ENCODE measurements around the gene HMOX2.

The HMOX2 gene

GRCh38 chr16:4455081-4455480 lies 21.1 kb upstream of the HMOX2 start:
- H3K36me3 ChIP-seq (ENCODE audit: control insufficient read depth in 1 of 2, insufficient read depth in 2 of 2, low read depth in 1 of 2, low read length in 2 of 2) = peaks cover 72 to 77% of the 10 kb centered on the region in 2 experiments
- no peak overlapping the region for H2BK15ac ChIP-seq (ENCODE audit: low read depth, poor library complexity, severe bottlenecking)
- peaks cover 39% of the 10 kb centered on the region for H3K79me1 ChIP-seq (replicated peaks; ENCODE audit: low read length, poor library complexity, severe bottlenecking)
- no peaks in the 10 kb centered on the region for H3K27me3 ChIP-seq (ENCODE audit: control insufficient read depth in 1 of 2, insufficient read depth in 1 of 2, low read length in 2 of 2)
- H4K91ac ChIP-seq (ENCODE audit: low read length) = no peak overlapping the region
- DNase-seq = no peak
- H4K8ac ChIP-seq (ENCODE audit: low read length) = no peak overlapping the region
- no peak overlapping the region for H3K23ac ChIP-seq (ENCODE audit: low read length in 2 of 2)
- no peak overlapping the region for H2AFZ ChIP-seq (ENCODE audit: low read depth, low read length)
- H2BK120ac ChIP-seq (ENCODE audit: low read depth, low read length) = no peak overlapping the region
- no peak overlapping the region for H2AK5ac ChIP-seq (ENCODE audit: low read length, severe bottlenecking)
- H3K4me1 ChIP-seq (ENCODE audit: control insufficient read depth, insufficient read depth, low read depth, low read length) = peaks cover 4% of the 10 kb centered on the region
- H3K14ac ChIP-seq (ENCODE audit: low read length in 2 of 2) = no peak overlapping the region
- no peak overlapping the region for H3K4me3 ChIP-seq (ENCODE audit: insufficient read depth in 1 of 2, low read depth in 1 of 2, low read length in 2 of 2)
- H3K4me2 ChIP-seq (ENCODE audit: low read length, poor library complexity, severe bottlenecking) = no peak overlapping the region
- no peak overlapping the region for H2BK5ac ChIP-seq (ENCODE audit: low read depth, low read length, poor library complexity, severe bottlenecking)
- no peak overlapping the region for H3K9ac ChIP-seq (ENCODE audit: low read length)
- 91% methylated on average over 14 of the region's 14 CpGs for WGBS
- H3K18ac ChIP-seq (ENCODE audit: low read depth in 1 of 2, low read length in 2 of 2) = no peak overlapping the region
- H3K9me3 ChIP-seq (ENCODE audit: control insufficient read depth, low read length) = no peaks in the 10 kb centered on the region
- H3K4ac ChIP-seq (ENCODE audit: low read depth in 1 of 2, low read length in 2 of 2) = peak overlapping the region in 1 of 2 experiments; percentile 28
- no peak overlapping the region for H3K27ac ChIP-seq (ENCODE audit: low read length, poor library complexity, severe bottlenecking)
- no peak overlapping the region for H2BK12ac ChIP-seq (ENCODE audit: low read length in 2 of 2)

DNA sequence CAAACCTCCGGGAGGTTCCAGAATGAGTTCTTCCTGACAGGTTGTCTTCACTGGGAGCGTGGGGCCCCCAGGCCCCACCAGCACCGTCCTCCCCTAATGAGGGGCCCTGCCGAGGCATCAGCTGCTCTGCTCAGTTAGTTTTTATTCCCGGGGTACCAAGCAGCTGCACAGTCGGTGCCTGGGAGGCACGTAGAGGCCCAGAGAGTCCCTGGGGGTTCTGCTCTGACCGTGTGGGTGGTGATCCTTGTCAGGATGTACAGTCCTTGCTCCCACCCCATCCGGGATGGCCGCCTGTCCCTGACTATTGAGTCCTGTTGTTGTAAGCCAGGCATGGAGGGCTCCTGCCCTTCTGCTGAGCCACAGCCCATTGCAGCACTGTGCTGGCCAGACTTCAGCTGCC lies 20.2 kb upstream of the HMOX2 start:
- Histone ChIP-seq H2BK12ac (ENCODE audit: low read length in 2 of 2) (no peak overlapping the region), H3K27ac (ENCODE audit: low read length, poor library complexity, severe bottlenecking) (no peak overlapping the region), H3K4me2 (ENCODE audit: low read length, poor library complexity, severe bottlenecking) (no peak overlapping the region), H3K4me3 (ENCODE audit: insufficient read depth in 1 of 2, low read depth in 1 of 2, low read length in 2 of 2) (peak overlapping the region in 1 of 2 experiments; percentile 2), H3K36me3 (ENCODE audit: control insufficient read depth in 1 of 2, insufficient read depth in 2 of 2, low read depth in 1 of 2, low read length in 2 of 2) (peaks cover 66 to 71% of the 10 kb centered on the region in 2 experiments), H3K79me1 (replicated peaks; ENCODE audit: low read length, poor library complexity, severe bottlenecking) (peaks cover 39% of the 10 kb centered on the region), H4K91ac (ENCODE audit: low read length) (no peak overlapping the region), H4K8ac (ENCODE audit: low read length) (no peak overlapping the region), H3K14ac (ENCODE audit: low read length in 2 of 2) (no peak overlapping the region), H2AFZ (ENCODE audit: low read depth, low read length) (no peak overlapping the region), H3K18ac (ENCODE audit: low read depth in 1 of 2, low read length in 2 of 2) (no peak overlapping the region), H2AK5ac (ENCODE audit: low read length, severe bottlenecking) (no peak overlapping the region), H2BK120ac (ENCODE audit: low read depth, low read length) (no peak overlapping the region), H2BK15ac (ENCODE audit: low read depth, poor library complexity, severe bottlenecking) (no peak overlapping the region), H3K27me3 (ENCODE audit: control insufficient read depth in 1 of 2, insufficient read depth in 1 of 2, low read length in 2 of 2) (no peaks in the 10 kb centered on the region), H3K4ac (ENCODE audit: low read depth in 1 of 2, low read length in 2 of 2) (no peak overlapping the region), H3K9ac (ENCODE audit: low read length) (no peak overlapping the region), H3K23ac (ENCODE audit: low read length in 2 of 2) (no peak overlapping the region), H3K4me1 (ENCODE audit: control insufficient read depth, insufficient read depth, low read depth, low read length) (peaks cover 4% of the 10 kb centered on the region), H2BK5ac (ENCODE audit: low read depth, low read length, poor library complexity, severe bottlenecking) (no peak overlapping the region), H3K9me3 (ENCODE audit: control insufficient read depth, low read length) (no peaks in the 10 kb centered on the region)
- 85% methylated on average over 10 of the region's 10 CpGs for WGBS
- no peak for DNase-seq

DNA sequence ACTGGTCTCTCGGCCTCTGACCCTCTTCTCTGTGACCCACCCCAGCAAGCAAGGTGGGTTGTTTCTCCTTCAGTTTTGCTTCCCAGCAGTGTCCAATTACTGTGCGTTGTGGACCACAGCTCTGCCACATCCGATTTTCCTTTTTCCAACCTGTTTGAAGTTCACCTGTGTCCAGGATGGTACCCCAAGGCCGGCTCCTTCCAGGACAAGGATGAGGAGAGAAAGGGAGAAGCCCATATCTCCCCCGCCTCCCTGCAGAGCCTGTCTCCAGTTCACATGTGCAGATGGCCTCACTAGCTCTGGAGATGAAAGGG lies 15.3 kb upstream of the HMOX2 start:
- H3K23ac ChIP-seq (ENCODE audit: low read length in 2 of 2) = no peak overlapping the region

DNA sequence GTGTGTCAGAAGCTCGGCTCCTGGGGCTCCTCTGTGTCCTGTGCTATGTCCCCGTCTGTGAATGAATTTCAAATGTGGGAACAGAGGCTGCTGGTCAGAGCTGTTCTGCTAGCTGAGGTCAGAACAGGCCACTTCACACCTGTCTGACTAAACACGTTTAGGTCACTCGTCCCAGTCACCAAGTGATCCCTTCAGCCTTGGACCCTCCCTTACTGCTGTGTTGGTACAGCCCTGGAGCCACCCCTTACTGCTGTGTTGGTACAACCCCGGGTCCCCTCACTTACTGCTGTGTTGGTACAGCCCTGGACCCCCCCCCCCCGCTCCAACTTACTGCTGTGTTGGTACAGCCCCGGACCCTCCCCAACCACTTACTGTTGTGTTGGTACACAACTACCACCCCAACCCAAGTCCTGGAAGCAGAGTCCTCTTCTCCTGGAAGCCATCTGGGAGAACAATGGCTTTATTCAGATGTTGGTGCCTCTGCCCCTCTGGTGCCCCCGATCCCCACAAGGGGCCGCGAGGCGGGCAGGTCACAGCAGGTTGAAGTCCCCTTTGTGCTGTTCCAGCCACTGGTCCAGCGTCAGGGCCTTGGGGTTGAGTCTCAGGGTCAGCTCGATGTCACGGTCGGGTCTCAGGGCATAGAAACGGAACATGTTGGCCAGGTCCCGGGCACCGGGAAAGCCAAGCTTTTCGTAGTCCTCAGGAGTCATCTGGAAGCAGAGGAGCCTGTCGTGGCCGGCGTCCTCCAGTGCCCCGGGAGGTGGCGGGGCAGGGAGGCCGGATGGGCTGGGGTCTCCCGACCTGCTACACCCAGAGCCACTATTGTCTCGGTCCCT lies 14.7 kb upstream of the HMOX2 start:
- Histone ChIP-seq H4K8ac (ENCODE audit: low read length) (no peak overlapping the region), H2BK15ac (ENCODE audit: low read depth, poor library complexity, severe bottlenecking) (no peak overlapping the region), H3K4ac (ENCODE audit: low read depth in 1 of 2, low read length in 2 of 2) (no peak overlapping the region), H3K9ac (ENCODE audit: low read length) (no peak overlapping the region), H3K4me2 (ENCODE audit: low read length, poor library complexity, severe bottlenecking) (no peak overlapping the region), H2BK5ac (ENCODE audit: low read depth, low read length, poor library complexity, severe bottlenecking) (no peak overlapping the region), H2BK120ac (ENCODE audit: low read depth, low read length) (no peak overlapping the region), H3K79me1 (replicated peaks; ENCODE audit: low read length, poor library complexity, severe bottlenecking) (peaks cover 20% of the 10 kb centered on the region), H2AK5ac (ENCODE audit: low read length, severe bottlenecking) (no peak overlapping the region), H2BK12ac (ENCODE audit: low read length in 2 of 2) (no peak overlapping the region), H3K4me1 (ENCODE audit: control insufficient read depth, insufficient read depth, low read depth, low read length) (peaks cover 15% of the 10 kb centered on the region), H4K91ac (ENCODE audit: low read length) (no peak overlapping the region), H3K27me3 (ENCODE audit: control insufficient read depth in 1 of 2, insufficient read depth in 1 of 2, low read length in 2 of 2) (no peaks in the 10 kb centered on the region), H3K27ac (ENCODE audit: low read length, poor library complexity, severe bottlenecking) (no peak overlapping the region), H3K4me3 (ENCODE audit: insufficient read depth in 1 of 2, low read depth in 1 of 2, low read length in 2 of 2) (no peak overlapping the region), H3K18ac (ENCODE audit: low read depth in 1 of 2, low read length in 2 of 2) (no peak overlapping the region), H2AFZ (ENCODE audit: low read depth, low read length) (no peak overlapping the region), H3K23ac (ENCODE audit: low read length in 2 of 2) (no peak overlapping the region), H3K9me3 (ENCODE audit: control insufficient read depth, low read length) (no peaks in the 10 kb centered on the region), H3K14ac (ENCODE audit: low read length in 2 of 2) (no peak overlapping the region), H3K36me3 (ENCODE audit: control insufficient read depth in 1 of 2, insufficient read depth in 2 of 2, low read depth in 1 of 2, low read length in 2 of 2) (peaks cover 53 to 70% of the 10 kb centered on the region in 2 experiments)
- DNase-seq = no peak
- 95% methylated on average over 26 of the region's 27 CpGs for WGBS

More for the DNA sequence above, 15.3 kb upstream of the HMOX2 start:
- H2BK5ac ChIP-seq (ENCODE audit: low read depth, low read length, poor library complexity, severe bottlenecking) = no peak overlapping the region
- peaks cover 53 to 69% of the 10 kb centered on the region in 2 experiments for H3K36me3 ChIP-seq (ENCODE audit: control insufficient read depth in 1 of 2, insufficient read depth in 2 of 2, low read depth in 1 of 2, low read length in 2 of 2)
- no peak overlapping the region for H3K9ac ChIP-seq (ENCODE audit: low read length)
- no peak overlapping the region for H4K91ac ChIP-seq (ENCODE audit: low read length)
- H3K4me1 ChIP-seq (ENCODE audit: control insufficient read depth, insufficient read depth, low read depth, low read length) = peaks cover 15% of the 10 kb centered on the region
- H2AFZ ChIP-seq (ENCODE audit: low read depth, low read length) = no peak overlapping the region
- no peak overlapping the region for H3K14ac ChIP-seq (ENCODE audit: low read length in 2 of 2)
- no peaks in the 10 kb centered on the region for H3K9me3 ChIP-seq (ENCODE audit: control insufficient read depth, low read length)
- DNase-seq = no peak
- H2BK15ac ChIP-seq (ENCODE audit: low read depth, poor library complexity, severe bottlenecking) = no peak overlapping the region
- 96% methylated on average over 5 of the region's 5 CpGs for WGBS
- no peak overlapping the region for H2AK5ac ChIP-seq (ENCODE audit: low read length, severe bottlenecking)
- no peak overlapping the region for H3K4me2 ChIP-seq (ENCODE audit: low read length, poor library complexity, severe bottlenecking)
- H3K4me3 ChIP-seq (ENCODE audit: insufficient read depth in 1 of 2, low read depth in 1 of 2, low read length in 2 of 2) = no peak overlapping the region
- no peak overlapping the region for H3K27ac ChIP-seq (ENCODE audit: low read length, poor library complexity, severe bottlenecking)
- H3K18ac ChIP-seq (ENCODE audit: low read depth in 1 of 2, low read length in 2 of 2) = no peak overlapping the region
- H3K27me3 ChIP-seq (ENCODE audit: control insufficient read depth in 1 of 2, insufficient read depth in 1 of 2, low read length in 2 of 2) = no peaks in the 10 kb centered on the region
- no peak overlapping the region for H2BK120ac ChIP-seq (ENCODE audit: low read depth, low read length)
- H3K79me1 ChIP-seq (replicated peaks; ENCODE audit: low read length, poor library complexity, severe bottlenecking) = peaks cover 24% of the 10 kb centered on the region
- H3K4ac ChIP-seq (ENCODE audit: low read depth in 1 of 2, low read length in 2 of 2) = no peak overlapping the region
- no peak overlapping the region for H2BK12ac ChIP-seq (ENCODE audit: low read length in 2 of 2)
- H4K8ac ChIP-seq (ENCODE audit: low read length) = no peak overlapping the region
